WTC11 (cell line): ENCODE results near the gene SDR9C7. TPM values are rescaled to one million over a fixed set of nuclear protein-coding genes. Genes with fewer than 3 reads are reported as not detected.

Experiments
- ATAC-seq: fragments of 200-7000 bp; cut with Tn5 transposase; 2 replicates; pipeline ENCODE4 v1.10.0; 2021; ENCODE audit warnings: mild to moderate bottlenecking, moderate library complexity
- CTCF ChIA-PET: fragments of 300-600 bp; sonication (Branson Sonifier 250); formaldehyde crosslinking; loops from one replicate; lab custom pipeline; 2021; ENCODE audit warnings: antibody characterized with exemption; lab: Charles Lee
- POLR2A ChIA-PET: fragments of 350-600 bp; sonication (Branson Sonifier 250); formaldehyde crosslinking; loops from one replicate; lab custom pipeline; 2021; ENCODE audit warnings: antibody characterized with exemption; lab: Charles Lee
- DNase-seq: peaks from one replicate; pipeline ENCODE4 v3.0.0; 2021; ENCODE audit warnings: low spot score
- H3K27ac Mint-ChIP-seq: 2 replicates; pipeline ENCODE4 v1.8.0; 2021; ENCODE audit warnings: mixed read lengths
- H3K27me3 Mint-ChIP-seq: 2 replicates; pipeline ENCODE4 v1.8.0; 2021; ENCODE audit warnings: low read depth, mild to moderate bottlenecking, moderate library complexity, mixed read lengths
- H3K36me3 Mint-ChIP-seq: 2 replicates; pipeline ENCODE4 v1.8.0; 2021; ENCODE audit warnings: mixed read lengths
- H3K4me1 Mint-ChIP-seq: 2 replicates; pipeline ENCODE4 v1.8.0; 2022; ENCODE audit warnings: mixed read lengths
- H3K4me3 Mint-ChIP-seq: 2 replicates; pipeline ENCODE4 v1.8.0; 2021; ENCODE audit warnings: mild to moderate bottlenecking, moderate library complexity, mixed read lengths
- H3K9me3 Mint-ChIP-seq: 2 replicates; pipeline ENCODE4 v1.8.0; 2021; ENCODE audit warnings: mixed read lengths
- ATF1 ChIP-seq: sonication (generic); formaldehyde crosslinking; IDR thresholded peaks from 2 replicates; pipeline ENCODE4 v1.8.1; 2023; ENCODE audit warnings: mild to moderate bottlenecking, moderate library complexity, missing genetic modification reagents
- CREB1 ChIP-seq: sonication (generic); formaldehyde crosslinking; IDR thresholded peaks from 2 replicates; pipeline ENCODE4 v1.8.0; 2023; ENCODE audit warnings: mild to moderate bottlenecking, missing genetic modification reagents
- CREM ChIP-seq: sonication (generic); formaldehyde crosslinking; IDR thresholded peaks from 2 replicates; pipeline ENCODE4 v1.8.1; 2022; ENCODE audit warnings: mild to moderate bottlenecking, missing genetic modification reagents, moderate library complexity
- E2F1 ChIP-seq: sonication (generic); formaldehyde crosslinking; IDR thresholded peaks from 2 replicates; pipeline ENCODE4 v1.8.0; 2022; ENCODE audit warnings: mild to moderate bottlenecking, missing genetic modification reagents
- E2F5 ChIP-seq: sonication (generic); formaldehyde crosslinking; IDR thresholded peaks from 2 replicates; pipeline ENCODE4 v1.8.1; 2022; ENCODE audit warnings: mild to moderate bottlenecking, moderate library complexity, missing genetic modification reagents
- EMX1 ChIP-seq: fragments of 250-450 bp; sonication (Bioruptor Pico); IDR thresholded peaks from 2 replicates; pipeline ENCODE4 v1.8.0; 2021; ENCODE audit warnings: mild to moderate bottlenecking
- ERG ChIP-seq: fragments of 250-450 bp; sonication (Bioruptor Pico); IDR thresholded peaks from 2 replicates; pipeline ENCODE4 v1.8.0; 2021; ENCODE audit warnings: mild to moderate bottlenecking
- ETV6 ChIP-seq: sonication (generic); formaldehyde crosslinking; IDR thresholded peaks from 2 replicates; pipeline ENCODE4 v1.8.1; 2022; ENCODE audit warnings: mild to moderate bottlenecking, missing genetic modification reagents
- FOXP4 ChIP-seq: sonication (generic); formaldehyde crosslinking; IDR thresholded peaks from 2 replicates; pipeline ENCODE4 v1.8.0; 2022; ENCODE audit warnings: mild to moderate bottlenecking, missing genetic modification reagents
- IRF2 ChIP-seq: sonication (generic); formaldehyde crosslinking; IDR thresholded peaks from 2 replicates; pipeline ENCODE4 v1.8.0; 2022; ENCODE audit warnings: low read depth, missing genetic modification reagents, borderline replicate concordance
- JUN ChIP-seq: sonication (generic); formaldehyde crosslinking; IDR thresholded peaks from 2 replicates; pipeline ENCODE4 v1.8.0; 2023; ENCODE audit warnings: mild to moderate bottlenecking, missing genetic modification reagents
- MAX ChIP-seq: sonication (generic); formaldehyde crosslinking; IDR thresholded peaks from 2 replicates; pipeline ENCODE4 v1.8.0; 2022; ENCODE audit warnings: mild to moderate bottlenecking, missing genetic modification reagents
- NFATC4 ChIP-seq: fragments of 250-450 bp; sonication (Bioruptor Pico); IDR thresholded peaks from 2 replicates; pipeline ENCODE4 v1.9.0; 2021; ENCODE audit warnings: mild to moderate bottlenecking
- NFE2L1 ChIP-seq: sonication (generic); formaldehyde crosslinking; IDR thresholded peaks from 2 replicates; pipeline ENCODE4 v1.8.1; 2023; ENCODE audit warnings: missing genetic modification reagents
- NR3C1 ChIP-seq: sonication (generic); formaldehyde crosslinking; conservative IDR thresholded peaks from 2 replicates; pipeline ENCODE4 v1.8.1; 2023; ENCODE audit warnings: low read depth, mild to moderate bottlenecking, missing genetic modification reagents
- OVOL2 ChIP-seq: fragments of 250-450 bp; sonication (Bioruptor Pico); IDR thresholded peaks from 2 replicates; pipeline ENCODE4 v1.9.0; 2021; ENCODE audit warnings: mild to moderate bottlenecking, borderline replicate concordance
- RORB ChIP-seq: fragments of 250-450 bp; sonication (Bioruptor Pico); IDR thresholded peaks from 2 replicates; pipeline ENCODE4 v1.9.0; 2021; ENCODE audit warnings: mild to moderate bottlenecking
- SMAD3 ChIP-seq: sonication (generic); formaldehyde crosslinking; IDR thresholded peaks from 2 replicates; pipeline ENCODE4 v1.8.0; 2022; ENCODE audit warnings: missing genetic modification reagents, mild to moderate bottlenecking, borderline replicate concordance
- SOX15 ChIP-seq: fragments of 250-450 bp; sonication (Bioruptor Pico); IDR thresholded peaks from 2 replicates; pipeline ENCODE4 v1.9.0; 2021; ENCODE audit warnings: mild to moderate bottlenecking
- TCF7 ChIP-seq: sonication (generic); formaldehyde crosslinking; IDR thresholded peaks from 2 replicates; pipeline ENCODE4 v1.8.0; 2022; ENCODE audit warnings: mild to moderate bottlenecking, low read depth, missing genetic modification reagents, moderate library complexity
- USF1 ChIP-seq: sonication (generic); formaldehyde crosslinking; IDR thresholded peaks from 2 replicates; pipeline ENCODE4 v1.8.0; 2022; ENCODE audit warnings: mild to moderate bottlenecking, missing genetic modification reagents
- ZNF138 ChIP-seq: sonication (generic); formaldehyde crosslinking; conservative IDR thresholded peaks from 2 replicates; pipeline ENCODE4 v1.8.1; 2022; ENCODE audit warnings: mild to moderate bottlenecking, moderate library complexity, missing genetic modification reagents
- ZNF263 ChIP-seq: sonication (generic); formaldehyde crosslinking; IDR thresholded peaks from 2 replicates; pipeline ENCODE4 v1.8.1; 2022; ENCODE audit warnings: low read depth, mild to moderate bottlenecking, moderate library complexity, missing genetic modification reagents
- ZNF317 ChIP-seq: sonication (generic); formaldehyde crosslinking; IDR thresholded peaks from 2 replicates; pipeline ENCODE4 v1.8.1; 2023; ENCODE audit warnings: low read depth, mild to moderate bottlenecking, moderate library complexity, missing genetic modification reagents, borderline replicate concordance
- ZNF416 ChIP-seq: fragments of 250-450 bp; sonication (Bioruptor Pico); IDR thresholded peaks from 2 replicates; pipeline ENCODE4 v1.9.0; 2021; ENCODE audit warnings: mild to moderate bottlenecking, inconsistent platforms
- ZNF425 ChIP-seq: fragments of 250-450 bp; sonication (Bioruptor Pico); conservative IDR thresholded peaks from 2 replicates; pipeline ENCODE4 v1.9.0; 2021; ENCODE audit warnings: mild to moderate bottlenecking
- total RNA-seq: library from RNA; stranded (reverse); gene quantifications from 3 replicates; pipeline ENCODE4 v1.2.3, GENCODE V29; 2021

Gene SDR9C7
- total RNA-seq, 1 experiment from 2014 or later, result not detected

GRCh38 chr12:56878010-56878339 is 56.2 kb downstream of the SDR9C7 start:
- H3K4me1 Mint-ChIP-seq, result peaks cover 7% of the 10 kb centered on the region
- TF ChIP-seq FOXP4 (CRISPR knock-in tag), result no peak
- TF ChIP-seq TCF7 (CRISPR knock-in tag), result no peak
- no peak for TF ChIP-seq E2F5 (CRISPR knock-in tag)
- TF ChIP-seq IRF2 (CRISPR knock-in tag), result no peak
- no peak for TF ChIP-seq NFATC4 (CRISPR knock-in tag)
- TF ChIP-seq E2F1 (CRISPR knock-in tag), result no peak
- TF ChIP-seq CREM (CRISPR knock-in tag), result no peak
- no peak for TF ChIP-seq ZNF138 (CRISPR knock-in tag)
- no peak for TF ChIP-seq ZNF263
- no peak for TF ChIP-seq EMX1 (CRISPR knock-in tag)
- TF ChIP-seq ATF1 (CRISPR knock-in tag), result no peak
- no peak for TF ChIP-seq ZNF425 (CRISPR knock-in tag)
- TF ChIP-seq MAX, result no peak
- no peak for TF ChIP-seq OVOL2 (CRISPR knock-in tag)
- no peak for TF ChIP-seq JUN (CRISPR knock-in tag)
- TF ChIP-seq CREB1 (CRISPR knock-in tag), result no peak
- TF ChIP-seq ETV6 (CRISPR knock-in tag), result no peak
- TF ChIP-seq RORB (CRISPR knock-in tag), result no peak
- TF ChIP-seq ZNF416 (CRISPR knock-in tag), result no peak
- no peak overlapping the region for H3K4me3 Mint-ChIP-seq
- H3K27me3 Mint-ChIP-seq, result peaks cover 24% of the 10 kb centered on the region
- ATAC-seq (no peak), DNase-seq (no peak)
- ChIA-PET CTCF (no interaction called here), POLR2A (no interaction called here)
- peaks cover 78% of the 10 kb centered on the region for H3K9me3 Mint-ChIP-seq
- no peak overlapping the region for H3K27ac Mint-ChIP-seq
- H3K36me3 Mint-ChIP-seq, result peaks cover 30% of the 10 kb centered on the region

GRCh38 chr12:56877195-56878009 is 56.8 kb downstream of the SDR9C7 start:
- no peak for TF ChIP-seq NR3C1 (CRISPR knock-in tag)
- no peak for TF ChIP-seq EMX1 (CRISPR knock-in tag)
- no peak for TF ChIP-seq ERG (CRISPR knock-in tag)
- TF ChIP-seq USF1 (CRISPR knock-in tag), result no peak
- TF ChIP-seq SMAD3 (CRISPR knock-in tag), result no peak
- TF ChIP-seq SOX15 (CRISPR knock-in tag), result no peak
- TF ChIP-seq ZNF317, result no peak
- no peak for TF ChIP-seq NFE2L1 (CRISPR knock-in tag)
- ChIA-PET CTCF (no interaction called here), POLR2A (no interaction called here)
- no peak for DNase-seq
- ATAC-seq, result no peak
- Mint-ChIP-seq H3K4me1 (peaks cover 7% of the 10 kb centered on the region), H3K4me3 (no peak overlapping the region), H3K27me3 (peaks cover 19% of the 10 kb centered on the region), H3K9me3 (peaks cover 78% of the 10 kb centered on the region), H3K27ac (no peak overlapping the region), H3K36me3 (peaks cover 27% of the 10 kb centered on the region)
